Immature natural killer cell (primary cell): ENCODE data around the gene GPR32. TPM values are rescaled to one million over a fixed set of nuclear protein-coding genes. Genes with fewer than 3 reads are reported as not detected.
"Not testable (repeated sequence)": the region's sequence is repeated elsewhere in the genome, so short reads cannot be mapped to it uniquely, and the experiment has no call there.

Experiments
- DNase-seq, 3 donors: peaks; one replicate each; pipeline ENCODE4 v3.0.0; 2022; ENCODE audit warnings: mixed read lengths in 1 of 3
- H3K27ac Mint-ChIP-seq, 6 donors: one replicate each; pipeline ENCODE4 v1.8.0; 2020; ENCODE audit warnings: mixed read lengths in 6 of 6, mild to moderate bottlenecking in 5 of 6, inconsistent platforms in 4 of 6, moderate library complexity in 3 of 6
- H3K27me3 Mint-ChIP-seq, 3 donors: one replicate each; pipeline ENCODE4 v1.8.0; 2020 to 2021; ENCODE audit warnings: low read depth in 3 of 3, mild to moderate bottlenecking in 3 of 3, mixed read lengths in 3 of 3, moderate library complexity in 3 of 3, inconsistent platforms in 1 of 3
- H3K36me3 Mint-ChIP-seq, 3 donors: one replicate each; pipeline ENCODE4 v1.8.0; 2020; ENCODE audit warnings: mixed read lengths in 3 of 3, inconsistent platforms in 2 of 3, mild to moderate bottlenecking in 2 of 3
- H3K4me1 Mint-ChIP-seq, 2 donors: one replicate each; pipeline ENCODE4 v1.8.0; 2020; ENCODE audit warnings: inconsistent platforms in 2 of 2, mild to moderate bottlenecking in 2 of 2, mixed read lengths in 2 of 2, moderate library complexity in 1 of 2
- H3K4me3 Mint-ChIP-seq, 5 donors: one replicate each; pipeline ENCODE4 v1.8.0; 2020; ENCODE audit warnings: mild to moderate bottlenecking in 5 of 5, mixed read lengths in 5 of 5, inconsistent platforms in 3 of 5, moderate library complexity in 3 of 5
- H3K9me3 Mint-ChIP-seq, 6 donors: one replicate each; pipeline ENCODE4 v1.8.0; 2020; ENCODE audit warnings: mild to moderate bottlenecking in 6 of 6, mixed read lengths in 6 of 6, inconsistent platforms in 4 of 6, moderate library complexity in 3 of 6
- polyA plus RNA-seq, 3 donors: library from polyadenylated mRNA; unstranded; fragments of 300-500 nt; fragmentation: Illumina TruSeq; gene quantifications; one replicate each; pipeline ENCODE4 v1.2.3, GENCODE V29; 2021

Gene GPR32
- polyA plus RNA-seq, 3 donors from 2014 or later: not detected

GRCh38 chr19:50761501-50761900 is 8.8 kb upstream of the GPR32 start:
- H3K27me3 Mint-ChIP-seq: peaks cover 2 to 16% (median 3%) of the 10 kb centered on the region in 3 donors
- H3K4me3 Mint-ChIP-seq, DNase-seq, H3K4me1 Mint-ChIP-seq, H3K9me3 Mint-ChIP-seq, H3K36me3 Mint-ChIP-seq, H3K27ac Mint-ChIP-seq: not testable (repeated sequence)

- H3K4me1 Mint-ChIP-seq, DNase-seq, H3K4me3 Mint-ChIP-seq, H3K9me3 Mint-ChIP-seq, H3K36me3 Mint-ChIP-seq, H3K27ac Mint-ChIP-seq: not testable (repeated sequence)
- peaks cover 2 to 12% (median 3%) of the 10 kb centered on the region in 3 donors for H3K27me3 Mint-ChIP-seq
Observed at GRCh38 chr19:50763521-50763920, 6.7 kb upstream of the GPR32 start.

GRCh38 chr19:50764409-50764808 is 5.9 kb upstream of the GPR32 start:
- H3K27me3 Mint-ChIP-seq: peaks cover 2 to 12% (median 3%) of the 10 kb centered on the region in 3 donors
- H3K36me3 Mint-ChIP-seq: no peaks in the 10 kb centered on the region
- no peak for DNase-seq
- no peak overlapping the region for H3K27ac Mint-ChIP-seq
- no peaks in the 10 kb centered on the region for H3K9me3 Mint-ChIP-seq
- no peak overlapping the region for H3K4me3 Mint-ChIP-seq
- no peaks in the 10 kb centered on the region for H3K4me1 Mint-ChIP-seq

GRCh38 chr19:50766746-50767145 is 3.5 kb upstream of the GPR32 start:
- peaks cover 3 to 14% (median 5%) of the 10 kb centered on the region in 3 donors for H3K27me3 Mint-ChIP-seq
- not testable (repeated sequence) for DNase-seq, H3K9me3 Mint-ChIP-seq, H3K4me1 Mint-ChIP-seq, H3K4me3 Mint-ChIP-seq, H3K27ac Mint-ChIP-seq, H3K36me3 Mint-ChIP-seq

GRCh38 chr19:50767263-50767662 is 3.0 kb upstream of the GPR32 start:
- H3K9me3 Mint-ChIP-seq, H3K4me3 Mint-ChIP-seq, DNase-seq, H3K4me1 Mint-ChIP-seq, H3K27ac Mint-ChIP-seq, H3K36me3 Mint-ChIP-seq: not testable (repeated sequence)
- peaks cover 3 to 14% (median 5%) of the 10 kb centered on the region in 3 donors for H3K27me3 Mint-ChIP-seq

GRCh38 chr19:50768277-50768676 is 2.0 kb upstream of the GPR32 start:
- no peaks in the 10 kb centered on the region for H3K36me3 Mint-ChIP-seq
- H3K4me1 Mint-ChIP-seq: no peaks in the 10 kb centered on the region
- H3K9me3 Mint-ChIP-seq: no peaks in the 10 kb centered on the region
- DNase-seq: no peak
- H3K4me3 Mint-ChIP-seq: no peak overlapping the region
- peaks cover 3 to 11% (median 3%) of the 10 kb centered on the region in 3 donors for H3K27me3 Mint-ChIP-seq
- no peak overlapping the region for H3K27ac Mint-ChIP-seq

GRCh38 chr19:50770888-50771287 is 624 bp downstream of the GPR32 start:
- H3K4me1 Mint-ChIP-seq: no peaks in the 10 kb centered on the region
- peaks cover 3 to 16% (median 7%) of the 10 kb centered on the region in 3 donors for H3K27me3 Mint-ChIP-seq
- H3K36me3 Mint-ChIP-seq: no peaks in the 10 kb centered on the region

GRCh38 chr19:50772476-50772875 is 2.2 kb downstream of the GPR32 start:
- peaks cover 4 to 26% (median 7%) of the 10 kb centered on the region in 3 donors for H3K27me3 Mint-ChIP-seq
- H3K36me3 Mint-ChIP-seq: no peaks in the 10 kb centered on the region
- DNase-seq: no peak
- no peaks in the 10 kb centered on the region for H3K4me1 Mint-ChIP-seq
- H3K4me3 Mint-ChIP-seq: no peak overlapping the region
- H3K9me3 Mint-ChIP-seq: no peaks in the 10 kb centered on the region
- no peak overlapping the region for H3K27ac Mint-ChIP-seq

More at GRCh38 chr19:50770888-50771287, 624 bp downstream of the GPR32 start:
- no peak overlapping the region for H3K4me3 Mint-ChIP-seq
- no peak for DNase-seq
- H3K27ac Mint-ChIP-seq: no peak overlapping the region
- no peaks in the 10 kb centered on the region for H3K9me3 Mint-ChIP-seq

GRCh38 chr19:50772912-50773311 is 2.6 kb downstream of the GPR32 start:
- DNase-seq, H3K36me3 Mint-ChIP-seq, H3K4me3 Mint-ChIP-seq, H3K27ac Mint-ChIP-seq, H3K4me1 Mint-ChIP-seq, H3K9me3 Mint-ChIP-seq: not testable (repeated sequence)
- H3K27me3 Mint-ChIP-seq: peaks cover 4 to 26% (median 7%) of the 10 kb centered on the region in 3 donors

GRCh38 chr19:50773454-50773853 is 3.2 kb downstream of the GPR32 start:
- not testable (repeated sequence) for H3K27ac Mint-ChIP-seq, H3K36me3 Mint-ChIP-seq
- peaks cover 4 to 26% (median 7%) of the 10 kb centered on the region in 3 donors for H3K27me3 Mint-ChIP-seq

GRCh38 chr19:50776131-50776530 is 5.9 kb downstream of the GPR32 start:
- Mint-ChIP-seq H3K4me3 (no peak overlapping the region), H3K4me1 (no peaks in the 10 kb centered on the region), H3K36me3 (no peaks in the 10 kb centered on the region), H3K27ac (no peak overlapping the region), H3K9me3 (no peaks in the 10 kb centered on the region), H3K27me3 (peaks cover 9 to 34% (median 9%) of the 10 kb centered on the region in 3 donors)
- no peak for DNase-seq

More at GRCh38 chr19:50773454-50773853, 3.2 kb downstream of the GPR32 start:
- H3K9me3 Mint-ChIP-seq, DNase-seq, H3K4me1 Mint-ChIP-seq, H3K4me3 Mint-ChIP-seq: not testable (repeated sequence)

- no peak for DNase-seq
- H3K4me3 Mint-ChIP-seq: no peak overlapping the region
- peaks cover 9 to 37% (median 9%) of the 10 kb centered on the region in 3 donors for H3K27me3 Mint-ChIP-seq
- no peaks in the 10 kb centered on the region for H3K4me1 Mint-ChIP-seq
- no peak overlapping the region for H3K27ac Mint-ChIP-seq
- H3K9me3 Mint-ChIP-seq: no peaks in the 10 kb centered on the region
- H3K36me3 Mint-ChIP-seq: no peaks in the 10 kb centered on the region
Observed at GRCh38 chr19:50777261-50777660, 7.0 kb downstream of the GPR32 start.

- Mint-ChIP-seq H3K27me3 (peaks cover 9 to 37% (median 14%) of the 10 kb centered on the region in 3 donors), H3K9me3 (no peaks in the 10 kb centered on the region), H3K36me3 (no peaks in the 10 kb centered on the region), H3K4me1 (no peaks in the 10 kb centered on the region), H3K4me3 (no peak overlapping the region), H3K27ac (no peak overlapping the region)
- no peak for DNase-seq
Observed at GRCh38 chr19:50777830-50778303, 7.6 kb downstream of the GPR32 start.

- H3K27ac Mint-ChIP-seq: no peak overlapping the region
Observed at GRCh38 chr19:50778906-50779430, 8.7 kb downstream of the GPR32 start.

More at GRCh38 chr19:50778906-50779430, 8.7 kb downstream of the GPR32 start:
- Mint-ChIP-seq H3K27me3 (peaks cover 13 to 36% (median 14%) of the 10 kb centered on the region in 3 donors), H3K9me3 (no peaks in the 10 kb centered on the region), H3K4me3 (no peak overlapping the region), H3K36me3 (no peaks in the 10 kb centered on the region), H3K4me1 (peaks cover 3 to 6% of the 10 kb centered on the region in 2 donors)
- no peak for DNase-seq
